GM19025 (cell line): ENCODE data around the gene ASB13.

Source experiments
- ATAC-seq: cut with Tn5 transposase; IDR thresholded peaks from one replicate; pipeline ENCODE4 v1.9.1; 2021; ENCODE audit warnings: mild to moderate bottlenecking, low read depth, moderate library complexity; ENCODE audit not compliant: unreplicated experiment

Gene ASB13

GRCh38 chr10:5666008-5666840 is at the start of gene ASB13:
Gene ASB13, minus strand, starts transcription at chr10:5666595. Its CDS starts 44 bp downstream, at chr10:5666551.
- no peak for ATAC-seq

GRCh38 chr10:5711642-5712041 is 45.2 kb upstream of the ASB13 start:
- ATAC-seq, result no peak

GRCh38 chr10:5710859-5711258 is 44.5 kb upstream of the ASB13 start:
- no peak for ATAC-seq

GRCh38 chr10:5709865-5710264 is 43.5 kb upstream of the ASB13 start:
- no peak for ATAC-seq

- no peak for ATAC-seq
These were observed 42.0 kb upstream of the ASB13 start for GRCh38 chr10:5708356-5708755.

GRCh38 chr10:5698062-5698461 is 31.7 kb upstream of the ASB13 start:
- no peak for ATAC-seq

GRCh38 chr10:5697342-5697741 is 30.9 kb upstream of the ASB13 start:
- no peak for ATAC-seq

GRCh38 chr10:5694573-5694972 is 28.2 kb upstream of the ASB13 start:
- ATAC-seq, result no peak

- ATAC-seq, result peak; percentile 85
These were observed 26.3 kb upstream of the ASB13 start for GRCh38 chr10:5692461-5693358.

- ATAC-seq, result no peak
These were observed 25.4 kb upstream of the ASB13 start for GRCh38 chr10:5691786-5692185.

GRCh38 chr10:5688587-5688986 is 22.2 kb upstream of the ASB13 start:
- no peak for ATAC-seq

GRCh38 chr10:5685764-5686240 is 19.4 kb upstream of the ASB13 start:
- no peak for ATAC-seq

GRCh38 chr10:5684971-5685763 is 18.8 kb upstream of the ASB13 start:
- ATAC-seq, result peak; percentile 34

- peak; percentile 74 for ATAC-seq
These were observed 18.0 kb upstream of the ASB13 start, which contains the start of gene TASOR2 for GRCh38 chr10:5684318-5684970. Gene TASOR2, plus strand, starts transcription at chr10:5684838. Its CDS starts 35,805 bp downstream, at chr10:5720643.

- no peak for ATAC-seq
These were observed 16.7 kb upstream of the ASB13 start for GRCh38 chr10:5683065-5683464.

GRCh38 chr10:5681930-5682329 is 15.5 kb upstream of the ASB13 start:
- no peak for ATAC-seq

GRCh38 chr10:5679606-5680005 is 13.2 kb upstream of the ASB13 start:
- ATAC-seq, result no peak

- no peak for ATAC-seq
These were observed 12.6 kb upstream of the ASB13 start for GRCh38 chr10:5679037-5679435.

- ATAC-seq, result no peak
These were observed 12.1 kb upstream of the ASB13 start for GRCh38 chr10:5678397-5679036.
